Endometrial microvascular endothelial cells (primary cell): ENCODE data around the gene NCAM2. TPM values are rescaled to one million over a fixed set of nuclear protein-coding genes. Genes with fewer than 3 reads are reported as not detected.

Experiments used
- in situ Hi-C: cut with HindIII; loops from 2 replicates; pipeline ENCODE4 v1.10.0; 2017; ENCODE audit warnings: low sequenced_read_pairs, low pct_unique_long_range_greater_than_20kb; ENCODE audit errors: inconsistent ontology term
- total RNA-seq: library from RNA; depleted of rRNA; stranded (reverse); fragments of >200 nt; gene quantifications from one replicate; pipeline ENCODE4 v1.2.3, GENCODE V29; 2015; ENCODE audit errors: inconsistent ontology term

The NCAM2 gene
- total RNA-seq, 1 donor from 2014 or later = not detected

DNA sequence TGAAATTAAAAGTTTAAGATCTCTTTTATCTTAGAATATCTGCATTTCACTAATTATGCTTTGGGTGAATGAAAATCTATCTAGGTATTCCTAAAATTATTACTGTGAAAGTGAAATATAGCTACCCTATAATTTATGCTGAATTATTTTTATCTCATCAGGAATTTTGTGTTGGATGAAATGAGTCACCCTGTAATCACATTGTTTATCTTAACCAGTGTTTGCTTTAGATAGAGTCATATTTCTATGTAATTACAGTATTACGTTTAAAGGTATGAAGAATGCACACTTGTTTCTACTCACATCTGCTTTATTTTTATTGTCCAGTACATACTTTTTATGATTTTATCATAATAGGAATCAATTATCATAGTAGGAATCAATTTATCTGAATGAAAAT is 249.2 kb downstream of the NCAM2 start:
- in situ Hi-C loops = no loop called here

DNA sequence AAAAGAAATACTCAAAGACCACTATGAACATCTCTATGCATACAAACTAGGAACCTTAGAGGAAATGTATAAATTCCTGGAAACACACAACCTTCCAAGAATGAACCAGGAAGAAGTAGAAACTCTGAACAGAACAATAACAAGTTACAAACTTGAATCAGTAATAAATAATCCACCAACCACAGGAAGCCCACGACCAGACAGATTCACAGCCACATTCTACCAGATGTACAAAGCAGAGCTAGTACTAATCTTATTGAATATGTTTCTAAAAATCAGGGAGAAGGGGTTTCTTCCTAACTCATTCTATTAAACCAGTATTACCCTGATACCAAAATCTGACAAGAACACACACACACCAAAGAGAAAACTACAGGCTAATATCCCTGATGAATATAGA is 263.8 kb downstream of the NCAM2 start:
- in situ Hi-C loops = no loop called here

DNA sequence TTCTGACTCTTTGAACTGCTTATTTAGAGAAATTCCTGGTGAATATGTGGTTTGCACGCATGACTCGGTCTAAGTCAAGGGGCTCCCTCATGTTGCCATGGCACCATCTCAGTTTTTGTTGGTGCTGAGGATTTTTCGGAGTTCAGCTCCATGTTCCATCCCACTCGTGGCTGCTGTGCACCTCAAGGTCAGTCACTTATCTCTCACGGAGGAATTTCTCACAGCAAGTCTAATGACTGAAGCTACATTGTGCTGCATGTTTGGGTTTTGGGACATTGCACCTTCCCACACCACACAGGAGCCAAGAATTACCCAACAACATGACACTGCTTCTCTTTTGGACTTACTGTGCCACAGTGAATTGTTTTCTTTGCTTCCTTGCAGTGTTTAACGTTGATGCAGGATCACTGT is 269.9 kb downstream of the NCAM2 start:
- in situ Hi-C loops = no loop called here

DNA sequence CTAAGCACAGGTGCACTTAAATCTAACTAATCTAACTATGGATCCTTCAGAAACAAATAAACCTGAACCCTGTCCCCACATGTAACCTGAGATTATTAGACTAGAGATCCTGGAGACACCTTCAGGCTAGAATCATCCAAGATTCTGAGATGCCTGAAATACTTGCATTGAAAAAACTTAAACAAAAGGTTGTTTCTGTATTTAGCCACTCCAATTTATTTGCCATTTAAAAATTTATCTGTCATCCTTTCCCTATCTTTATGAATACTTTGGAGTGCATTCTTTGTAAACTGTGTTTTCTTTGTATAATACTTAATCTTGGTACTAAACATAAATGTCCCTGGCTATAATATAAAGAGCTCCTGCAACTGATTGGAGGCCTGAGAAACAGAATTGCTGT is 270.7 kb downstream of the NCAM2 start:
- in situ Hi-C loops = no loop called here

DNA sequence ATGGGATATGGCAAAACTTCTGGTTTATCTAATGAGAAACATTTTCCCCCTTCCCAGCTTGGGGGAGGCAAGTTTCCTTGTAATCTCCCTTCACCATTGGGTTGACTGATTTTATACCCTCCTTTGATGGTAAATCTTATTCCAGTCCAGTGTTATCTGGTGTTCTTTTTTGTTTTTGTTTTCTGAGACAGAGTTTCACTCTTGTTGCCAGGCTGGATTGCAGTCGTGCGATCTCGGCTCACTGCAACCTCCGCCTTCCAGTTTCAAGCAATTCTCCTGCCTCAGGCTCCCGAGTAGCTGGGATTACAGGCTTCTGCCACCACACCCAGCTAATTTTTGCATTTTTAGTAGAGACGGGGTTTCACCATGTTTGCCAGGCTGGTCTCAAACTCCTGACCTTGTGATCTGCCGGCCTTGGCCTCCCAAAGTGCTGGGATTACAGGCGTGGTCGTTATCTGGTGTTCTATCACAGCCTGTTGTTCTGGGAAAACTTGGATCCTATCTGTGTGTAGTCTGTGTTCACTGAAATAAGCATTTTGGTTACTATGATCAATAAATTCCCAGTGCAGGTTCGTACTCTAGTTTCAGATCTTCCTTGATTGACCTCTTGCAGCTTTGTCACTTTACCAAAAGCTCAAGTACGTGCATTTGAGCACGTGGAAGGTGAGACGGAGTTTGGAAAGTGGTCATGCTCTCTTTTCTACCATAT is 281.1 kb downstream of the NCAM2 start:
- in situ Hi-C loops = no loop called here

DNA sequence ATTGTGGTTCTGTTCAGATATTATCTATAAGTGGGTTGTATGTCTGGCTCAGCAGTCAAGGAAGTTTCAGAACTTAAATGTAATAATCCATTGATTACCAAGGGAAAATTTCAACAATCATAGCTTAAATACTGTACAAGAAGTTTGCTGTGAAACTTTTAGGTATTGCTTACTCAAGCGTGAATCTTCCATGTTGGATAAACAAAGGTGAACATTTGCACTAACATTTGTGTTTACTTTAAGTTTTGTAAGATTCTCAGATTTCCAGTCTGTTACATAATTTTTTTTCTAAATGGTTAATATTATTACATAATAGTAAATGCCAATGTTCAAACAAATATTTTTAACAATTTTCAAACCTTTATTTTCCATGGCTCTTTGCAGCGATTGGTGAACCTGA is 285.6 kb downstream of the NCAM2 start:
- in situ Hi-C loops = no loop called here

DNA sequence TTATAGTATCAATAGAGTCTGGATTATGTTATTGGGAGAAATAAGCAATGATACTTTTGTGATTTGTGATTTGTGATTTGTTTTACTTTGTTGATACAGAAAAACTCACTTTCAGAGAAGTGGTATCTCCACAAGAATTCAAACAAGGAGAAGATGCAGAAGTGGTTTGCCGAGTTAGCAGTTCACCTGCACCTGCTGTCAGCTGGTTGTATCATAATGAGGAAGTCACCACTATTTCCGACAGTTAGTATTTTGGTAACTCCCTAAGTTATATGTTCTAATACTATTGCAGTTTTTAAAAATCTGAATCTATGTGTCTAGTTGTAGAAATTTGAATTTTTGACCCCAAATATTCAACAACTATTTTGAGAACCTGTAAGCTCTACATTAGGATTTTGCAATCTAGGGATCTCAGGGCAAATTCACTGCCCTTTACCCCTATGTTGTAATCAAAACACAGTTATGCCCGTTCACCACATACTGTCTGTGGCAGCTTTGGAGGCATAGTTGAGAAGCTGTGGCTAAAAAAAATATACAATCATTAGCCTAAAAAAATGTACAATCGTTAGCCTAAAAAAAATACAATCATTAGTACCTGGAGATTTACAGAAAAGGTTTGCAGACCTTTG is 288.1 kb downstream of the NCAM2 start:
- in situ Hi-C loops = no loop called here

DNA sequence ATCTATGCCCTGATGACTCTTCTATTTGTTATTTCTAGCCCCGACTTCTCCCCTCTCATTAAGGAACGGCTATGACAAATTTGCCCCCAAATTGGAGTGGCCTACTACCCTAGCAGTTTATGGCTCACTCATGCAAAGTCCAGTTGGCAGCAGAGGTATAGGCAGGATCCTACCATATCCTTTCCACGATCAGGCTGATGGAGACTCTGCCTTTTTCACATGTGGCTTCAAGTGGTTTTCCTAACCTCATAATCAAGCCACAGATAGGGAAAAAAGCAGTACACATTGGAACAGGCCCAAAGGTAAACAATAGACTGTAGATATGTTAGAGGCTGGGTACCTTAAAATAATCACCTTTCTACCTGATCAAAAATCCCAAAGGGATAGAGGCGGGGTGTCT is 292.5 kb downstream of the NCAM2 start:
- in situ Hi-C loops = no loop called here

DNA sequence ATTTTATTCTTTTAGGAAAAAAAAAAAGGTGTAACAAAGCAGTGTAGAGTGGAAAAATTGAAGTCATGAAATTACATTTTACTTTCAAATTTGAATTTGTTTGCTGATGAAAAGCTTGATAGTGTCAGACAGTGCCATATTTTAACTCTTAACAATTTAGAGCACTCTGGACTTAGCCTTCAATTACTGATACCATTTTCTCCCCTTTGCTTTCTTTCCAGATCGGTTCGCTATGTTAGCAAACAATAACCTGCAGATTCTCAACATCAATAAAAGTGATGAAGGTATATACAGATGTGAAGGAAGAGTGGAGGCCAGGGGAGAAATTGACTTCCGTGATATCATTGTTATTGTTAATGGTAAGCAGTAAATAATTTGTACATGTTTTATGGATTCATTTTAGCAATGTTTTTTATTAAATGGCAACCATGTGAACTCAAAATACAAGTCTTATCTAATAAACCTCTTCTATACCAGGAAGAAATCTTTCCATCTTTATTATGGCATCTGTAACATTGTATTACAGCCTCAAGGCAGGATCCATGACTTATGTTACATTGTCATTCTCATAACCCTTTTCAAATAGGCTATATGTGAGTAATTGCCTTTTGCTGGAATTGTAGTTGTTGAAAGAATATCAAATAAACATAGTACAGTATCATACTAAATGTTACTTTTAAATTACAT is 293.8 kb downstream of the NCAM2 start:
- in situ Hi-C loops = no loop called here

DNA sequence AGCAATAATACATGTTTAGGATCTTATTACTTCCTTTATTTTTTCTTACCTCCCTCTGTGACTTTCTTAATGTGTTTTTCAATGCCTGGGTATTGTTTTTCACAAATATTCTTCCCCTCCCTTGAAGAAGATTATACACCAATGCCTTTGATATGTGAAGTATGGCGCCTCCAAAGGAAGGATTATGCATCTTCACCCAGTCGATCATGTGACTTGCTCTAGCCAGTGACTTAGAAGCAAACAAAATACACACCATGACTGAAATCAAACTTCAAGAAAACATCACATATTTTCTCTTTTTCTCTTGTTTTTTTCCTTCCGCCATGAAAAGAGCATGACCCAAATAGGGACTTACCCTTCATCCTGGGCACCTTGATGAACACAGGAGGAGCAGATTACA is 297.1 kb downstream of the NCAM2 start:
- in situ Hi-C loops = no loop called here

DNA sequence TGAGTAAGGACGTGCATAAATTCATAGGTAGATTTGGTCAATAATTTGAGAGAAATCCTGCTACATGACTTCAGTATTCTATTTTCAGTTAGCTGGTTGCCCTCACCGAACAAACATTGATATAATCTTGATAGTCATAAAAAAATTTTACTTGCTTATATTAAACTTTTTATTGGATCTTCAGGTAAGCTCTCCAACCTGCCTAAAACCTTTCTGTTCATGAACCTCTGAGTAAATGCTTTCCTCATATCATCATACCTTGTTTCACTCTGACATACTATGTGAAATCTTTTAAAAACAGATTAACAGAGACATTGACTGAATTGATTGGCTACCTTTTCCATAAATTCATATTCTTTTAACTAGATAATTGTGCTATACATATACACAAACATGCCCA is 299.0 kb downstream of the NCAM2 start:
- in situ Hi-C loops = no loop called here

DNA sequence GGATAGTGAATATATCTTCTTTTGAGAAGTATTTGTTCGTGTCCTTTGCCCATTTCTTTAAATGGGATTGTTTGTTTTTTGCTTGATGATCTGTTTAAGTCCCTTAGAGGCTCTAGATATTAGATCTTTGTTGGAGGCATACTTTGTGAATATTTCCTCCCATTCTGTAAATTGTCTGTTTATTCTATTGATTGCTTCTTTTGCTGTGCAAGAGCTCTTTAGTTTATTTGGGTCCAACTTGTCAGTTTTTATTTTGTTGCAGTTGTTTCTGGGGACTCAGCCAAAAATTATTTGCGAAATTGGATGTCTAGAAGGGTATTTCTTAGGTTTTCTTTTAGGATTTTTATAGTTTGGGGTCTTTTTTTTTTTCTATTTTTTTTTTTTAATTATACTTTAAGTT is 302.8 kb downstream of the NCAM2 start:
- in situ Hi-C loops = no loop called here

DNA sequence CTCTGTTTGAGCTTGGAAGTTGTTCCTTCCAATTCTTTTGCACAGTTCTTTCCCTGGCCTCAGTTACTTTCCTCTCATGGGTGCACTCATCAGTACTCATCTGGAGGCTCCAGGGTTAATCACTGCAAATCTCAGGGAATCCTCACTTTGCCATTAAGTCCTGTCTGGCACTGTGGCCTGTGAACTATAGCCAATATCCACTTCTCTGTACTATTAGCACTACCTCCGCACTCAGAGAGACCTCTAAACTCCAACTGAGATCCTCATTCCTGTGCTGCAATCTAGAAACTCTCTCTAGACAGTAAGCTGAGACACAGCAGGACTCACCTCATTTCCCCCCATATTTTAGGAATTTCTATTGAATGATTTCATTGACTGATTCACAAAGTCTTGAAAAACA is 311.3 kb downstream of the NCAM2 start:
- in situ Hi-C loops = no loop called here

DNA sequence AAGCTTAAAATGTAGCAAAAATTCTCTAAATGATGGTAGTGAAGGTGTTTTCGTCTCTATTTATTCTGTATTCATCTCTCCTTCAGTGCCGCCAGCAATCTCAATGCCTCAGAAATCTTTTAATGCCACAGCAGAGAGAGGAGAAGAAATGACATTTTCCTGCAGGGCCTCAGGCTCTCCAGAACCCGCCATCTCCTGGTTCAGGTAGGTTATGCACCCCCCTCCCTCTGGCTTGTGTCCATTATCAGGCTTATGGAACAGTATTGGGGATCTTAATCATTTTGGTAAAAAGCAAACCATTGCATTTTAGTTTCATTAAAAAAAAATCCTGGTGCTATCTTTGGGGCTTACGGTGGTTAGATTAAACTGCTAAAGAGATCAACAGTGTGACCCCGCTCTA is 326.1 kb downstream of the NCAM2 start:
- in situ Hi-C loops = no loop called here

DNA sequence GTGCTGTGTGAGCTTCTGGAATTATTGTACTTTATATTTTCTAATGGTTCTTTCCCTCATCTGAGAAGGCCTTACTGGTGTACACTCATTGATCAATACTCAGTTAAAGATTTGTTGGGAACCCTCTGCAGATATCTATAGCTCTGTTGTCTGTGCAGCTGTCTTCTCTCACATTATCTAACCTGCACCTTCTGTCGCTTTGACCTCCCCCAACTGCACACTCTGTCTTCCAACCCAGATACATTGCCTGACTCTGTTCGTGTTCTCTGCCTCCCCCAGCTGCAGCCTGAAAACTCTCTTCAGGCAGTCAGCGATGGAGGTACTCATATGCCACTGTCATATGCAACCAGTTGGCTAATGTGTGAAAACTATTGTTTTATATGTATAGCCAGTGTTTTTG is 334.3 kb downstream of the NCAM2 start:
- in situ Hi-C loops = no loop called here

DNA sequence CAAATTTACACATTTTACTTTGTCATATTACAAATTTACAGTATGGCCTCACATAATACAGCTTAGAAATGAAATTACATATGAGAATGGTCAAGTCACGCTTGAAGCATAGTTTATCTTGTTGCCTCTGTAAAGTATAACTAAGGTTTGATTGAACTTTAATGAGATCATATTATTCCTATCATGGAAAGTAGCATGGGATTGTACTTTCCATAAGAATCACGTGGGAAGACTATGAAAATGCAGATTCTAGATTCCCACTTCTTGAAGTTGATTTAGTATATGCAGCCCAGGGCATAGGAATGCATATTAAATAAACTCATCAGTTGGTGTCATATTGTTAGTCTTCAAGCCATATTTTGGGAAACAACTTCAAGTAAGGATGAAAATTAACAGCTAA is 342.8 kb downstream of the NCAM2 start:
- in situ Hi-C loops = no loop called here

DNA sequence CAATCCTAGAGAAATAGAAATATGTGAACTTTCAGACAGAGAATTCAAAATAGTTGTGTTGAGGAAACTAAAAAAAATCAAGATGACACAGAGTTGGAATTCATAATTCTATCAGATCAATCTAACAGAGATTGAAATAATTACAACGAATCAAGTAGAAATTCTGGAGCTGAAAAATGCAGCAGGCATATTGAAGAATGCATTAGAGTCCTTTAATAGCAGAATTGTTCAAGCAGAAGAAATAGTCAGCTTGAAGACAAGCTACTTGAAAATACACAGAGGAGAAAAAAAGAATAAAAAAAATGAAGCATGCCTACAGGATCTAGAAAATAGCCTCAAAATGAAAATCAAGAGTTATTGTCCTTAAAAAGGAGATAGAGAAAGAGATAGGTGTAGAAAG is 347.1 kb downstream of the NCAM2 start:
- in situ Hi-C loops = no loop called here

DNA sequence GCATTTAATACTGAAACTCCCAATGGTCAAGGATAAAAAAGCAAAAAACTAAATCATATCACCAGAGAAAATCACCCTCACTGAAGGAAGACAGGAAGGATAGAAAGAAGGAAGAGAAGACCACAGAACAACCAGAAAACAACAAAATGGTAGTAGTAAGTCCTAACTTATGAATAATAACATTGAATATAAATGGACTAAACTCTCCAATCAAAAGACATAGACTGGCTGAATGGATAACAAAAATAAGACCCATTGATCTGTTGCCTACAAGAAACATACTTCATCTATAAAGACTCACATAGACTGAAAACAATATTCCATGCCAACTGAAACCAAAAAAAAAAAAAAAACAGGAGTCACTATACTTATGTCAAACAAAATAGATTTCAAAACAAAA is 347.7 kb downstream of the NCAM2 start:
- in situ Hi-C loops = no loop called here

DNA sequence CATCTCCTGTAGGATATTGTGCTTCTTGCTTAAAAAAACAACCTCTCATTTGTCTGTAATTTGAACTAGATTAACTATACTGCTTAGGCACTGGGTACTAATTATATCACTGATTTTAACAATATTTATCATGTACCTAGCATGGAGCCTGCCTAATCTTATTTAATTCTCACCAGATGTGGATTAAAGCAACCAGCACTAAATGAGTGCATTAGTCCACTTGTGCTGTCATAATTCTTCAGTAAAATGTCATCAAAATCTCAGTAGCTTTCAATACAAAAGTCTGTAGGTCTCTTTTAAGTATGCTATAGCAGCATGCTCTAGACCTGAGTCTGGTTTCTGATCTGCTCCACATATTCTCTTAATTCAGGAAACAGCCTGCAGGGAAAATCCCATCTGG is 368.1 kb downstream of the NCAM2 start:
- in situ Hi-C loops = no loop called here

DNA sequence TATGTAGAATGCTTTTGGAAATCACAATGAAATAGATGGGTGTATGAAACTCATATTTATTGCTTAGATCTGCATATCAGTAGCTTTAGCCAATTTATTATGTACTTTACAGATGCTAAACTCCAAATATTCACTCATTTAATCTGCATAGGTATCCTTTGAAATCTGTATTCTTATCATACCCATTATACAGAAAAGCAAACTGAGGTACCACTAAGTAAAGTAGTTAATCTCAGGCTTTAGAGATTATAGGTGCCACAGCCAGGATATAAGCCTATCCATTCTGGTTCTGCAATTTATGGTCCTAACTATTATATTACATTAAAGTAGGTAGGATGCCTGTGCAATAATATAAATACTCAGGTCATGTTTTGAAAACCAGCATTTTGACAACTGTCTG is 369.4 kb downstream of the NCAM2 start:
- in situ Hi-C loops = no loop called here
